Measurements from ENCODE around the gene TLR10. TPM values are rescaled to one million over a fixed set of nuclear protein-coding genes. Genes with fewer than 3 reads are reported as not detected.

Gene TLR10
- total RNA-seq (2021) (not detected in 2 replicates), Bru-seq, nascent RNA (percentile 7 among the genes with signal in this experiment), BruChase-seq, experiment 1, labeled RNA remaining after a 2-hour chase (percentile 14 among the genes with signal in this experiment), BruChase-seq, experiment 2, labeled RNA remaining after a 6-hour chase (not detected)
- long read RNA-seq = 0 reads

GRCh38 chr4:38782452-38783108 lies at the start of gene TLR10:
Gene TLR10, minus strand, starts transcription at chr4:38782990. Its CDS starts 7,400 bp downstream, at chr4:38775590.
- ChIA-PET CTCF (interaction anchor here (0.5 to 2.2 kb wide), 3 partner anchors 23 to 720 kb away, joined by 4 to 18 read pairs (median 9); no protein-coding TSS in a partner anchor), POLR2A (ENCODE audit: low non-redundant PET) (no interaction called here)
- peak; percentile 46 for DNase-seq (ENCODE audit: low spot score)
- Histone ChIP-seq H3K9me3 (ENCODE audit: low read depth, low read length, poor library complexity, severe bottlenecking) (no peaks in the 10 kb centered on the region), H3K36me3 (ENCODE audit: insufficient read depth, low read length, poor library complexity, severe bottlenecking) (no peaks in the 10 kb centered on the region), H3K4me3 (ENCODE audit: low read depth, low read length, poor library complexity, severe bottlenecking) (no peak within 1 kb of the TSS), H3K27ac (ENCODE audit: low read depth, low read length, poor library complexity, severe bottlenecking) (no peak within 1 kb of the TSS), H3K27me3 (replicated peaks; ENCODE audit: insufficient read depth, low read depth, low read length, poor library complexity) (no peaks in the 10 kb centered on the region), H3K4me1 (ENCODE audit: insufficient read depth, low read length, poor library complexity, severe bottlenecking) (no peaks in the 10 kb centered on the region)
- intact Hi-C loops (cut with micrococcal nuclease; ENCODE audit: unreplicated experiment) = loop anchor here (2.0 to 5.0 kb wide), 2 partner anchors 602 to 720 kb away; no protein-coding TSS in a partner anchor
- no TSS peak for BruUV-seq (replicated peaks)
- TF ChIP-seq CTCF (conservative IDR thresholded peaks at IDR 0.05; ENCODE audit: low read depth, low read length) = peak; percentile 65
- TF ChIP-seq EZH2 (IDR thresholded peaks at IDR 0.05; ENCODE audit: borderline replicate concordance, low read depth, low read length, poor library complexity, severe bottlenecking) = no peak

- BruUV-seq (replicated peaks) = no TSS peak
- no peaks in the 10 kb centered on the region for H3K4me1 ChIP-seq (ENCODE audit: insufficient read depth, low read length, poor library complexity, severe bottlenecking)
- no peaks in the 10 kb centered on the region for H3K9me3 ChIP-seq (ENCODE audit: low read depth, low read length, poor library complexity, severe bottlenecking)
- no peaks in the 10 kb centered on the region for H3K27me3 ChIP-seq (replicated peaks; ENCODE audit: insufficient read depth, low read depth, low read length, poor library complexity)
- H3K27ac ChIP-seq (ENCODE audit: low read depth, low read length, poor library complexity, severe bottlenecking) = no peak overlapping the region
- no peaks in the 10 kb centered on the region for H3K36me3 ChIP-seq (ENCODE audit: insufficient read depth, low read length, poor library complexity, severe bottlenecking)
- no peak overlapping the region for H3K4me3 ChIP-seq (ENCODE audit: low read depth, low read length, poor library complexity, severe bottlenecking)
- ChIA-PET CTCF (no interaction called here), POLR2A (ENCODE audit: low non-redundant PET) (no interaction called here)
- TF ChIP-seq EZH2 (IDR thresholded peaks at IDR 0.05; ENCODE audit: borderline replicate concordance, low read depth, low read length, poor library complexity, severe bottlenecking) (no peak), CTCF (conservative IDR thresholded peaks at IDR 0.05; ENCODE audit: low read depth, low read length) (no peak)
- no peak for DNase-seq (ENCODE audit: low spot score)
- intact Hi-C loops (cut with micrococcal nuclease; ENCODE audit: unreplicated experiment) = no loop called here
These were observed 49.4 kb upstream of the TLR10 start for GRCh38 chr4:38832206-38832605.

GRCh38 chr4:38831653-38832052 lies 48.9 kb upstream of the TLR10 start:
- ChIA-PET CTCF (no interaction called here), POLR2A (ENCODE audit: low non-redundant PET) (no interaction called here)
- H3K27ac ChIP-seq (ENCODE audit: low read depth, low read length, poor library complexity, severe bottlenecking) = no peak overlapping the region
- intact Hi-C loops (cut with micrococcal nuclease; ENCODE audit: unreplicated experiment) = no loop called here
- no peaks in the 10 kb centered on the region for H3K27me3 ChIP-seq (replicated peaks; ENCODE audit: insufficient read depth, low read depth, low read length, poor library complexity)
- H3K4me3 ChIP-seq (ENCODE audit: low read depth, low read length, poor library complexity, severe bottlenecking) = no peak overlapping the region
- no peak for DNase-seq (ENCODE audit: low spot score)
- no TSS peak for BruUV-seq (replicated peaks)
- no peaks in the 10 kb centered on the region for H3K36me3 ChIP-seq (ENCODE audit: insufficient read depth, low read length, poor library complexity, severe bottlenecking)
- no peaks in the 10 kb centered on the region for H3K9me3 ChIP-seq (ENCODE audit: low read depth, low read length, poor library complexity, severe bottlenecking)
- H3K4me1 ChIP-seq (ENCODE audit: insufficient read depth, low read length, poor library complexity, severe bottlenecking) = no peaks in the 10 kb centered on the region
- TF ChIP-seq EZH2 (IDR thresholded peaks at IDR 0.05; ENCODE audit: borderline replicate concordance, low read depth, low read length, poor library complexity, severe bottlenecking) = no peak
- TF ChIP-seq CTCF (conservative IDR thresholded peaks at IDR 0.05; ENCODE audit: low read depth, low read length) = no peak
